Endometrial microvascular endothelial cells (primary cell): Measurements from ENCODE around the gene FNDC10. TPM values are rescaled to one million over a fixed set of nuclear protein-coding genes. Genes with fewer than 3 reads are reported as not detected.
"Not testable (repeated sequence)": the region's sequence is repeated elsewhere in the genome, so short reads cannot be mapped to it uniquely, and the experiment has no call there.

Source experiments
- in situ Hi-C: cut with HindIII; loops from 2 replicates; pipeline ENCODE4 v1.10.0; 2017; ENCODE audit warnings: low sequenced_read_pairs, low pct_unique_long_range_greater_than_20kb; ENCODE audit errors: inconsistent ontology term
- total RNA-seq: library from RNA; depleted of rRNA; stranded (reverse); fragments of >200 nt; gene quantifications from one replicate; pipeline ENCODE4 v1.2.3, GENCODE V29; 2015; ENCODE audit errors: inconsistent ontology term

The FNDC10 gene
- total RNA-seq, 1 donor from 2014 or later = 1.0 TPM

- in situ Hi-C loops = no loop called here
Measured at GRCh38 chr1:1602968-1603506, 3.1 kb upstream of the FNDC10 start.

- in situ Hi-C loops = no loop called here
Measured at GRCh38 chr1:1602304-1602967, 2.5 kb upstream of the FNDC10 start.

GRCh38 chr1:1601564-1602303 lies 1.8 kb upstream of the FNDC10 start:
- in situ Hi-C loops = no loop called here

- in situ Hi-C loops = no loop called here
Measured at GRCh38 chr1:1600861-1601563, 1.1 kb upstream of the FNDC10 start.

- in situ Hi-C loops = no loop called here
Measured at GRCh38 chr1:1599030-1599934, 653 bp downstream of the FNDC10 start.

- in situ Hi-C loops = no loop called here
Measured at GRCh38 chr1:1598720-1599029, 1.3 kb downstream of the FNDC10 start.

GRCh38 chr1:1598051-1598719 lies 1.8 kb downstream of the FNDC10 start:
- in situ Hi-C loops = no loop called here

GRCh38 chr1:1597275-1597930 lies 2.5 kb downstream of the FNDC10 start:
- in situ Hi-C loops = no loop called here

- in situ Hi-C loops = no loop called here
Measured at GRCh38 chr1:1596493-1597274, 3.3 kb downstream of the FNDC10 start.

- in situ Hi-C loops = not testable (repeated sequence)
Measured at GRCh38 chr1:1595341-1595740, 4.6 kb downstream of the FNDC10 start.

- in situ Hi-C loops = no loop called here
Measured at GRCh38 chr1:1594602-1595260, 5.2 kb downstream of the FNDC10 start.

- in situ Hi-C loops = no loop called here
Measured at GRCh38 chr1:1593834-1594601, 5.9 kb downstream of the FNDC10 start.

- in situ Hi-C loops = no loop called here
Measured at GRCh38 chr1:1591452-1591851, 8.5 kb downstream of the FNDC10 start.

- in situ Hi-C loops = no loop called here
Measured at GRCh38 chr1:1583347-1584010, 16.5 kb downstream of the FNDC10 start.

- in situ Hi-C loops = no loop called here
Measured at GRCh38 chr1:1582585-1583346, 17.2 kb downstream of the FNDC10 start.
